ENCODE results near the gene TMEM169. TPM values are rescaled to one million over a fixed set of nuclear protein-coding genes. Genes with fewer than 3 reads are reported as not detected.

Gene TMEM169
- total and polyA plus RNA-seq, 9 of the 15 experiments (the other 6 are each of a cell fraction or from before 2014, with no cell fraction given) = 0.01 to 0.09 (median 0.04) TPM; not detected in 5

GRCh38 chr2:216064014-216064630 is 17.6 kb upstream of the TMEM169 start (continued):
- no peak for TF ChIP-seq ZMIZ1 (IDR thresholded peaks at IDR 0.05; ENCODE audit: low read depth in 2 of 2, low read length in 2 of 2)

- no peaks in the 10 kb centered on the region for H4K20me1 ChIP-seq (replicated peaks; ENCODE audit: control insufficient read depth, insufficient read depth, low read length)
- intact Hi-C loops (cut with micrococcal nuclease) (loop anchor here (1.0 kb wide), 1 partner anchor 76 kb away; no protein-coding TSS in a partner anchor), in situ Hi-C loops (cut with MboI) (no loop called here)
- WGBS (ENCODE audit: insufficient coverage, low coverage, missing lambda C conversion rate) = 25% methylated on average over 1 of the region's 1 CpG
- FAIRE-seq = no peak
- ChIA-PET CTCF (ENCODE audit: low intra/inter-chr PET ratio) (no interaction called here), POLR2A (no interaction called here)
- no peak for ATAC-seq
- BruUV-seq (replicated peaks) = no TSS peak
- H2AFZ ChIP-seq (ENCODE audit: low read depth, low read length) = no peak overlapping the region
- no peaks in the 10 kb centered on the region for H3K79me2 ChIP-seq (ENCODE audit: control insufficient read depth, insufficient read depth, low read length)
- H3K4me2 ChIP-seq (ENCODE audit: insufficient read depth, low read length) = no peak overlapping the region
- no peaks in the 10 kb centered on the region for H3K27me3 ChIP-seq (ENCODE audit: control insufficient read depth in 2 of 2, insufficient read depth in 2 of 2, low read length in 2 of 2)
- no peaks in the 10 kb centered on the region; a peak in 1 of 5 replicates for H3K4me1 ChIP-seq (replicated peaks in 1 of 2; ENCODE audit: control insufficient read depth in 2 of 2, insufficient read depth in 2 of 2, low read length in 2 of 2)
- H3K9me1 ChIP-seq (ENCODE audit: control insufficient read depth, insufficient read depth, low read length) = no peaks in the 10 kb centered on the region
- DNase-seq (ENCODE audit: extremely low read depth in 1 of 4, low spot score in 3 of 4) = no peak
- H3K36me3 ChIP-seq (ENCODE audit: control insufficient read depth, insufficient read depth, low read length) = peaks cover 6% of the 10 kb centered on the region; the same call in 1 of the 3 replicates
- H3K27ac ChIP-seq (ENCODE audit: extremely low read depth, low read depth, low read length) = no peak overlapping the region
- no peak overlapping the region for H3K9ac ChIP-seq (ENCODE audit: insufficient read depth in 1 of 2, low read depth in 2 of 2, low read length in 2 of 2)
- H3K4me3 ChIP-seq = no peak overlapping the region
- TF ChIP-seq PHB (CRISPR knock-in tag; IDR thresholded peaks at IDR 0.05) (no peak), SIN3B (IDR thresholded peaks at IDR 0.05; ENCODE audit: low read depth) (no peak), CCAR2 (IDR thresholded peaks at IDR 0.05; ENCODE audit: low read depth, low read length) (no peak), RFX1 (IDR thresholded peaks at IDR 0.05) (no peak), KDM4B (IDR thresholded peaks at IDR 0.05; ENCODE audit: borderline replicate concordance in 2 of 2, low read depth in 1 of 2) (no peak)
- no peaks in the 10 kb centered on the region for H3K9me3 ChIP-seq (replicated peaks; ENCODE audit: control insufficient read depth, insufficient read depth, low read depth, low read length)
These were observed 17.1 kb upstream of the TMEM169 start for GRCh38 chr2:216064665-216065064.

Data from K562 (cell line).